Measurements from ENCODE around the gene FETUB.
A peak's percentile ranks its signal among the peaks of the same experiment; 100 is the strongest.
"Not testable (repeated sequence)": the region's sequence is repeated elsewhere in the genome, so short reads cannot be mapped to it uniquely, and the experiment has no call there.

The FETUB gene

DNA sequence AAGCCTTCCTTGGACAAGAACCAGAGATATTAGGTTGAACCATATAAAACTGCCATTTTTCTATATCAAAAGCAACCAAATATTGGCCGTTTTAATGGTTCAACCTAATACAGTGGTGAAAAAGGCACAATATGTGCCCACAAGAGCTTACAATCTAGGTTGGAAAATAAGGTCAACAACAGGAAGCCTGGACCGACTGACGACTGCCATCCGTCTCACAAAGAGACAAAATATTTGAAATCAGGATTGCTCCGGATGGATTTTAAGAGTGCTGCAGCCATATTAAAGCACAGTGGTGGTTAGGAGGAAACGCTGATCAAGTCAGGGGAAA lies 26.0 kb upstream of the FETUB start:
- DNase-seq, result no peak

DNA sequence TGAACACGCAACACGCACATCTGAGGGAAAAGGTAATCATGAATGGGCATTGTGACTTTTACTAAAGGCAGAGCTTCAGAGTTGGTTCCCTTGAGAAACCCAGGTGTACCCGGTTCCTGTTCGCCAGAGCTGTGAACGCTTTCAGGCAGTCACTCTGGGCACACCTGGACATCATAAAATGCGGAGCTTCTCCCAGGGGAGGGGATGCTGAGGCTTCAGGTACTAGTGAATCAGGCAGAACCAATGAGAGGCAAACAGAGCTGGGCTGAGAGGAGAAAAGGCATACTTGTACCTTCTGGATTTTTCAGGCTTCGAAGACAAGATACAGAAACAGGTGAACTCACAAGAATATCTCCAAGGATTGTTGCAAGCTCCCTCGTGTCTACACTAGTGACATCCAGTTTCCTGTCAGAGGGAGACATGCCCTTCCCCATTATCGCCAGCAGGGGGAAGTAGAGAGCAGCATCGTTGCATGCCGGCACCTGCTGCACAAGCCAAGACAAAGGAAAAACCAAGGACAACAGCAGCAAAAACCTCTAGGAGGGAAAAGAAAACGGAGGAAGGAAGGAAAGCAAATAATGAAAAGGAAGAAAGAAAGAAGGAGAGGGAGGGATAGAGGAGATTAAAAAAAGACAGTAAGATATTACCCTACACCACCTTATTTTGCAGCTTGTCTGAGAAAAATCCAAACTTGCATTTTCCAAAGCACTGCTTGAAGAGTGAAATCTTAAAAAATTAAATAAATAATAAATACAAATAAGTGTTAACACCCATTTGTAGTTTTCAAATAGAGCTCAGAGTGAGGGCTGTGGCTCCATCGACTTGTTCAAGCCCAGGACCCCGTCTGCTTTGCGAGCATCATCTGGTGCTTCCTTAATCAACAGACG lies 25.4 kb upstream of the FETUB start:
- peak; percentile 67 for DNase-seq

DNA sequence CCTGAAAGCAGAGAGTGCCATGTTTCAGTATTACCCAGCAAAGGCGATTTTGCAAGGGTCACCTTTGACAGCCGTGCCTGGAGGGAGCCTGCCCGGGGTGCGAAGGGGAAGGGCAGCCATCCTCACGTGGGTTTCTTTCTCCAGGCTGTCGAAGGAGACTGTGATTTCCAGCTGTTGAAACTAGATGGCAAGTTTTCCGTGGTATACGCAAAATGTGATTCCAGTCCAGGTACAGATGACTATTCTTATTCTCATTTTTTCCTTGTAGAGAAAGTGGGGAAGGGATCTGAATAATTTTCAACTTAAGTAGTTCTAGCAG lies 23.9 kb upstream of the FETUB start:
- no peak for DNase-seq

DNA sequence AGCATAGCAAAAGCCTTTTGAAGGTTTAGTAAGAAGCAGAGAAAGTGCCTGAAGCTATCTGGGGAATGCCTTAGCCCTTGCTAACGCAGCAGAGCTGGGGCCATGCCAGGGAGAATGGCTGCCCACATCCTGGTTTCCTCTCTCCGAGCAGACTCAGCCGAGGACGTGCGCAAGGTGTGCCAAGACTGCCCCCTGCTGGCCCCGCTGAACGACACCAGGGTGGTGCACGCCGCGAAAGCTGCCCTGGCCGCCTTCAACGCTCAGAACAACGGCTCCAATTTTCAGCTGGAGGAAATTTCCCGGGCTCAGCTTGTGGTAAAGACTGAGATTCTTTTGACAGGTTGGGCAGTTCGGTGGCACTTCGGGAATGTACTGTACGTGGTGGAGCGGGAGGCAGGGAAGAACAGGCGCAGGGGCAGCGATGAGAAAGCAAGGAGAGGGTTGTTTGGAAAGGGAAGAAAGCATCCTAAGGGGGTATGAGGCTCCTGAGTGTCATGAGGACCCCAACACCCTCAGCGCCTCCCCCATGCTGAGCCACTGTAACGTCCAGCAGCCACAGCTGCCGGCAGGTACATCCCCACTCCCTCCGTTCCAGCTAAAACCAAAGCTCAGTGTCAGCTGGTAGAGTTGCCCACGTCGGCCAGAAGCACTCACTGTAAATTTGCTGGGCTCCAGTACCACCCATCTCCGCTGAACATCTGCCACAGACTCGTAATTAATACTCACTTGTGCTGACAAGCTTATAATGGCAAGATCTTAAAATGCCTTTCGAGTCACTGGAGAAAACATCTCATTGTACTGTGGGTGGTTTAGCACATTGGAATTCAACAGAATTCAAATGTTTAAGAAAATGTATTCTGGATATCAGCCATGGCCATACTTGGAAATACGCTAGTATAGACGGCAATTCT lies 22.9 kb upstream of the FETUB start:
- DNase-seq, result peak; percentile 87

DNA sequence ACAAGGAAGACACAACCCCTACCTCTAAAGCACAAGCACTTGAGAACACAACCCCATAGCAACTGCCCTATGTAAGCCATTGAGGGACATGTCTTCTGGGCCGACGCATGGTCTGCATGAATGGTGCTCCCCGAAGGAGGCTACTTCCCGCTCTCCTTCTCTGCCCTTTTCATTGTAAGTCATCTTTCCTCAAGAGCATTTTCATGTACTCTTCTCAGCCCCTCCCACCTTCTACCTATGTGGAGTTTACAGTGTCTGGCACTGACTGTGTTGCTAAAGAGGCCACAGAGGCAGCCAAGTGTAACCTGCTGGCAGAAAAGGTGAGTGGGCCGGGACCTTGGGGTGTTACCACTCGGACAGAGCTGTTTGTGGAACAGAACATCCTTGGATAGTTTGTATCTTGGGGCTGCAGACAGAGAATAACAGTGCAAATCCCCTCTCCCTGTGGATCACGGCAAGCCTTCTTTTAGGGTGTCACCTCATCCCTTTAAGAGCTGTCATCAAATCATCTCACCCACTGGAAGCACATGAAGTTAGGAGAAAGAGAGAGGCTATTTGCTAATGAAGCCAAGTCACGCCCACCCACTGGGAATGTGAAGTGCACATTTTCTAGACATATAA lies 21.8 kb upstream of the FETUB start:
- DNase-seq, result no peak

DNA sequence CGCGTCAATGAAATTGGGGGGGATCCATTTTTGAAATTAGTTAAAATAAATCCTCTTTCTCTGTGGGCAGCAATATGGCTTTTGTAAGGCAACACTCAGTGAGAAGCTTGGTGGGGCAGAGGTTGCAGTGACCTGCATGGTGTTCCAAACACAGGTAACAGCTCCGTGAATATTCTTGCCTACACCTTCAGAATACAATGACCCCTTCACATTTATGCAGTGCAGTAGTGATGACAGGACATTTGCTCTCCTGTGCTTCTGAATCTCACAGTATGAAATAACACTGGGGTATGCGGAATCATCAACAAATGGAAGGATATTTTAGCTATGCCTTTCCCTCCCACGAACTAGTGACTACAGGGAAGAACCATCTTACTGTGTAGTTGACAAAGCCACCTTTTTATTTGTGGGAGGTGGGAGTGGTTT lies 20.4 kb upstream of the FETUB start:
- DNase-seq, result no peak

DNA sequence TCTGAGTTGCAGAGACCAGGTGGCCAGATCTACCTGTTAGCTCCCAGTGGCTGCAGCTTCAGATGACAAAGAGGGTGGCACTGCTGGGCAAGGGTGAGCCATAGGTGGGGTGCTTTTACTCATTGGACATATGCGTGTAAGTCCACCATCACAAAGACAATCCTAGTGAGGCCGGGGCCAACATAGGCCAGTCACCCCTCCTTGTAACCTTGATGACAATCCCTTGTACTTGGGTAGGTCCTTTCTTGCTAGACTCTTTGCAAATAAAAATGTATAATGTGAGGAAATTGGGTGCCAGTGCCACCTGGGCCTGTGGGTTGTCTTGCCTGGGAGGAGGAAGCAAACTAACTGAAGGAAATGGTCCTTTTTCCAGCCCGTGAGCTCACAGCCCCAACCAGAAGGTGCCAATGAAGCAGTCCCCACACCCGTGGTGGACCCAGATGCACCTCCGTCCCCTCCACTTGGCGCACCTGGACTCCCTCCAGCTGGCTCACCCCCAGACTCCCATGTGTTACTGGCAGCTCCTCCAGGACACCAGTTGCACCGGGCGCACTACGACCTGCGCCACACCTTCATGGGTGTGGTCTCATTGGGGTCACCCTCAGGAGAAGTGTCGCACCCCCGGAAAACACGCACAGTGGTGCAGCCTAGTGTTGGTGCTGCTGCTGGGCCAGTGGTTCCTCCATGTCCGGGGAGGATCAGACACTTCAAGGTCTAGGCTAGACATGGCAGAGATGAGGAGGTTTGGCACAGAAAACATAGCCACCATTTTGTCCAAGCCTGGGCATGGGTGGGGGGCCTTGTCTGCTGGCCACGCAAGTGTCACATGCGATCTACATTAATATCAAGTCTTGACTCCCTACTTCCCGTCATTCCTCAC lies 19.7 kb upstream of the FETUB start:
- no peak for DNase-seq

DNA sequence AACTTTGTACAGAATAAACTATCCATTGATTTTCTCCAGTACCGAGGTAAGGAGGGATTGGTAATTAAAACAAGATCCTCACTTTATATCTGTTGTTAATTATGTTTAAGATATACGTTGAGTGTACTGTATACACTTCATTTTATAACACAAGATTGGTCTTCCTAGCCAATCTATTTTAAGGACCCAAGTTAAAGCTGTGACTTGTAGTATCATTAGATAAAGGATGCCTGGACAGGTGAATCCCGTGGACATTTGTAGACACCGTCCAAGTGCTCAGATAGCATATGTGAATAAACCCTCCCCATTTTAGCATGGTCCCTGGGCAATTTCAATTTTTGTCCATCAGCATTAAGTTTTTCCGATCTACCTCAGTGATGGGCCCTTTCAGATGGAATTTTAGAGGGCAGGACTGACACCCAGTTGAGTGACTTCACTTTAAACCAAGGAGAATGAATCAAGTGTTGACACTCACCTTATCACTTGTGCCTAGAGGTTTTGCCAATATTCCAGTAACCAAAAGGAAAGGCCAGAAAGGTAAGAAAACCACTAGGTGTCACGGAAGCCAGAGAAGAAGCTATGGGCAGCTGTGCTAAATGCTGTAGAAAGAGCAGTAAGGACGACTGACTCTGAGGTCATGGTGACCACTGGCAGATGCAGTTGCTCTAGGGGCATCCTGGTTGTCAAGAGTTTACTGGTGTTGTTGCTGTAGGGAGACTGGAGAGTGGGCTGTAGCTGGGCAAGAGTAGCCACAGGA lies 18.1 kb upstream of the FETUB start:
- DNase-seq, result no peak

DNA sequence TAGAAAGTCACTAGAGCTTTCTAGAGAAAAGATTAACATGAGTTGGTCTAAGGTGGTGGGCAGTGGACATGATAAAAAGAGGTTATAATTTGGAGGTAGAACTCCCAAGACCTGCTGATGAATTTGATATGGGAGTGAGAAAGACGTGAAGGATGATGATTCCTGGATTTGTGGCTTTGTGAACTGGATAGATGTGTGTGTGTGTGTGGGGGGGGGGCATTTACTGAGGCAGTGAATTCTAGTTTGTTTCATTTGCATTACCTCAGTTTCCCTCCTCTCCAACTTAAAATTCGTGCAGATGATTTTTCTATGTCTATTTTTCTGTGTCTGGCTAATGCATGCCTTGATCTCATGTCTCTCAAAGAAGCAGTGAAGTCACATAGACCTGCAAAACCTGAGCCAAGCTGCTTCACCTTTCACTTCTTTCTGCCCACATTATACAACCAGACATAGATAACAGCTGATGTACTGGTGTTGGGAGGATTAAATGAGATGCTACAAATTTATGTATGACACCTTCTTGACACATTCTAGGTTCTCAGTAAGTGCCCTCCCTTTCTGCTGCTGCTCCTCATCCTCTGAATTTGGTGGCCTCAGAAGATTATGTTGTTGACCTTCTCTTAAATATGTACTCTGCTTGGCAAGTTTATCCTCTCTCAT lies 17.4 kb upstream of the FETUB start:
- no peak for DNase-seq

DNA sequence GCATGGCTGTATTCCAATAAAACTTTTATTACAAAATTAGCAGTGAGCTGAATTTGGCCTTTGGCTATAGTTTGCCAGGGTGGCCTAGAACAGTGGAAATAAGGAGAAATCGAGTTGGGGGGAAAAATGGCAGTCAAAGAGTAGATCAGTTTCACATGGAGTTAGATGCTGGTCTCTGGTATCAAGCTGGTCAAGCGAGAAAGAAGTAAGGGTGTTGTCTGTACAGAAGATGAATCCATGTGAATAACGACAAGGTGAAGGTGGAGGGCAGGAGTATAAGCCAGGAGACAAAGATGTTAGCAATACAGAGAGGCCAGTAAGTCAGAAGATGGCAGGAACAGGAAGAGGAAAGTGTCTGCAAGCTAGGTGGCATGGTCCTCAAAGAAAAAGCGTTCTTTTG lies 15.6 kb upstream of the FETUB start:
- DNase-seq, result no peak

DNA sequence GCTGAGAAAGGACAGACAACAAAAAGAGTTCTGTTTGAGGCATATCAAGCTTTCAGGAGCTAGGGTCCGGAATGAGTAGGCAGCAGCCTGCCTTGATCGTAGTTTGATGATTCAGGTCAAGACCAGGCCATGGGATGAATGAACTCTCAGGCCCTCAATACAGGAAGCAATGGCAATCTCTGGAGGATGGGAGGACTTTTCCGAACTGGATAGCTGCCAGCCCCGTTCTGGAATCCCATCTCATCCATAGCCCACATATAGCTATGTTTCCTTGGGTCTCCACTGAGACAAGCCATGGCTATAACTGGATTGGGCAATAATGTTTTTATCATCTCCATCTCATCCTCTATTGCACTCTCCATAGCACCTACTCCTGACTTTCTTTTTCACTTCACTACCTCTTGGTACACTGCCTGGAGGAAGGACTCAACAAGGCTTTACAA lies 14.6 kb upstream of the FETUB start:
- no peak for DNase-seq

DNA sequence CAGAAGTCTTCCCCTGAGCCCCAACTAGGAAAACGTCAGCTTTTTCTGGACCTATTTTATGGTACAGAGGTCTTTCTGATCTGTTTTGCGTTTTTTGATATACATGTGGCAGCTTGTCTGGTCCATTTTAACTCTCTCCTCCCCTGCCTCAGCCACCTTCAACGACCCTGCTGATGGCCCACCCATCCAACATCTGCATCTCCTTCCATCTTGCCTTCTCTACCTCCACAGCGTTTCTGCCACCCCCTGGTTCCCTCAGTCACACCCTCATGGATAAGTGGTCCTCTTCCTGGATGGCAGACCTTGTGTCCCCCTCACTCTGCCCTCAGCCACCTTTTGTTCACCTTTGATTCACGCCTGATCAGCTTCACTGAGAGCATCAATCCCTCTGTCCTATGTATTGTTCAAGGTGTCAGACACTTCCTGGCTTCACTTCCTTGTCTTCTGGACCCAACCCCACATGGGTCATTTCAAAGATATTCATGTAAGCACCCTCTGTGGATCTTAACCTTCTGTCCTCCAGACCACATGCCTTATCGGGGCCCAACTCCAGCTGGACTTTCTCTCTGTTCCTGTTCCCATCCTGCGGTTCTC lies 13.8 kb upstream of the FETUB start:
- DNase-seq, result no peak

DNA sequence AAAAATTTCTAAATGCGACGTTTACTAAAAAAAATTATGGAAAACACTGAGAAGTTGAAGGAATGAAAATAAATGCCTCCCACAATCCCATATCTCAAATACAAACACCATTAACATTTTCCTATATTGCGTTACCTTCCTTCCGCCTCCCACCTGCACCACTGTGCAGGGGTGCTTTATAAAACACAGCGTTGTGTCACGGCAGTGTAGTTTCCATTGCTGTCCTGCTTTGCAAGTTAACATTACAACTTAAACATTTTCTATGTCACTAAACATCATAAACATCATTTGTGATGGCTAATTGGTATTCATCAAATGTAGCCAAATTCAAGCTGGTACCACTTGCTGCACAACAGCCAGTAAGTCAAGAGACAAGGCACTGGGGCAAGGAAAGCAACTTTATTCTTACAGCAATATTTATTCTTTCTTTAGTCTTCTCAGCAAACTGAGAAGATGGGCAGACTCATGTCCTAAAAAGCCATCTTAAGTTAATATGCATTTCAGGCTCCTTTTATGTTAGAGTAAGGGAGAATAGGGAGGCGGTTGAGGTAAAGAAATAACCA lies 12.3 kb upstream of the FETUB start:
- no peak for DNase-seq

DNA sequence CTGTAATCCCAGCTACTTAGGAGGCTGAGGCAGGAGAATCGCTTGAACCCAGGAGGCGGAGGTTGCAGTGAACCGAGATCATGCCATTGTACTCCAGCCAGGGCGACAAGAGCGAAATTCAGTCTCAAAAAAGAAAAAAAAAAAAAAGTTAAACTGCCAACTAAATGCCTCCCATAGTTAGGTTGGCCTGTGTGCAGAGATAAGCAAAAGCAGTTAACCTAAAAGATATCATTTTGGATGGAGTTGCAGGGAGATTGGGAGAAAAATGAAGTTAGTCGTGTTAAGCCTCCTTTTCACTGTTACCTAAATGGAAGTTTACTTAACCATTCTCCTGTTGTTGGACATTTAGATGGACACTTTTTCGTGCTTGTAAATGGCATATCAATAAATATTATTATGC lies 11.4 kb upstream of the FETUB start:
- DNase-seq, result no peak

DNA sequence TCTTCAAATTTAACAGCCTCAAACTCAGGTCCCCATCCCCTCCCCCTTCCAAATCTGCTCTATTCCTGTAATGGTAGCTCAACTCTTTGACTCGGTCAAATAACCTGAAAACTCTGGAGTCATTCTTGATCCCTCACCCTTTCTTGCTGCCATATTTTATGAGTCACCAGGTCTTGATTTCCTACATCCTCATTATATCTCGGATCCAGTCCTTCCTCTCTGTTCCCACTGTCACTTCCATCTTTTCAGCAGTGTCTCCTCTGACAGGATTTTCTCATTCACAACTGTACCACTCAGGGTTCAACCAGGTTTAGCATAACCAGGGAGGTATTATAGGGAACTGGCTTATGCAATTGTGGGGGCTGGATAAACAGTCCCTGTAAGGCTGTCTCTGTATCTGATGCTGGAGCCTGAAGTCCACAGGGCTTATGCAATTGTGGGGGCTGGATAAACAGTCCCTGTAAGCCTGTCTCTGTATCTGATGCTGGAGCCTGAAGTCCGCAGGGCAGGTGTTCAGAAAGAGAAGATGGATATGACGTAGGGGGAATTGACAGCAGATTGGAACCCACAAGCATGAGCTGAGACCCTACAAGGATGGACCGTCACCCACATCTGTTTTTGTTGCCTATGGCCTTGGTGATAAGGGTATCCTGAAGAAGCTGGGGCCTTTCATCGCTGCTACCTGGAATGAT lies 9.1 kb upstream of the FETUB start:
- no peak for DNase-seq

DNA sequence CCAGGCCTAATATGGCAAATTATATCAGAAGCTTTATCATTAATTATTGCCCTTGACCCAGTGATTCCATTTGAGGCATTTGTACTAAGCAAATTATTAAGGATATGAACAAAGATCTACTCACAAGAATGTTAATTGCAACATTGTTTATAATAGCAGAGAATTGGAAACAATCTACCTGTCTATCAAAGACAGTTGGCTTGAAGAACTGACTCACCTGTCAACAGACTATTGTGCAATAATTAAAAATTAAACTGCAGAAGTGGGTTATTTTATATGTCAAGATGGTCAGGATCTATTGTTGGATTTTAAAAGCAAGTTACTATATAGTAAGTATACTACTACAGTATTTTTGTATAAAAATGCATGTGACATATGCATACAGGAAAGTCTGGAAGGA lies 6.7 kb upstream of the FETUB start:
- no peak for DNase-seq

DNA sequence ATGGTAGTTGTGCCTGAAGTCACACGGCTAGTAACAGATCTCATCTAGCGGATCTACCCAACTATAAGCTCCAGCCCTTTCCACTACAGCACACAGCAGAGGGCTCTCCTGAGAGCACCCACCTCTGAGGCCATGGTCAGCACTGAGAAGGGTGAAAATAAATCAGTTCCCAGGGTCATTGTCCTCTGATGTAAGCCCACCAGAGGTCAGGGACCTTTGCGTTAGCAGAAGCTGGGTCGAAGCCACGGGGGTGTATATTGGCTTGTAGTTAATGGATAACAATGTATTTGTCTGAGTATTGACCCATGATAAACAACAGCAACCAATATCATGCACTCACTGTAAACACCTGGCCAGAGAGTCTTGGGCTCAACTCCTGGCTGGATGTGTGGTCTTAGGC lies 6.0 kb upstream of the FETUB start:
- not testable (repeated sequence) for DNase-seq

DNA sequence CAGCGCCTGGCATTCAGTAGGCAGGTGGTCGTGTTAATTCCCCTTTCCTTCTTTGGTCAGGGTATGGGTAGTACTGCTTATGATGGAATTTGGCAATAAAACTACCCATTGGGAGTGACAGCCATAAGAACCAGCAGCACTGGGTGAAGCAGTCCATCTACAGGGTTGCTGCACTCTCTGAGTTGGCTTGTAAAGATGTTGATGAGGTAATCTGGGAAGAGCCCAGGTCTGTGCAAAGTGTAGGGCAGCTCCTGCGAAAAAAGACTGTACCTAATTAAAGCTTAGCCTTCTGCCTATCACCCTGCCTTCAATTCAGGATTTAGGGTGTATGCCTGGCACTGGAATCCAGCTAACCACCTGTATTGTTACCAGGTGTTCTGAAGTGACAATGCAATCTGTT lies 4.7 kb upstream of the FETUB start:
- DNase-seq, result no peak

DNA sequence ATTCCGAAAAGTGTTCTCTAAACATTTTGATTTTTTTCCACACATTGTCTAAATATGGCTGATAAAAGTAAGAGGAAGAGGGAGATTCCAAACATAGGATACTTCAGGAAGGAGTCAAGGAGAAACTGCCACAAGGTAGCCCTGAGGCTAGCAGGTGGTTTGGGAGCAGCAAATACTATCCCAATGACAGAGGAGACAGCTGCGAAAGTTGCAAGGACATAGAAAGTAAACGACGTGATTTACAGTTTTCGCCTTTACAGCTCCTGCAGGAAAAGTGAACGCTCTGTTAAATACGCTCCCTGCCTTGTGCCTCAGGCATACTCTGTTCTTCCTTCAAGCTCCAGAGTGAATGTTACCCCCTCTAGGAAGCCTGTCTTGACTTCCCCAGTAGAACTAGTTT lies 3.7 kb upstream of the FETUB start:
- no peak for DNase-seq

DNA sequence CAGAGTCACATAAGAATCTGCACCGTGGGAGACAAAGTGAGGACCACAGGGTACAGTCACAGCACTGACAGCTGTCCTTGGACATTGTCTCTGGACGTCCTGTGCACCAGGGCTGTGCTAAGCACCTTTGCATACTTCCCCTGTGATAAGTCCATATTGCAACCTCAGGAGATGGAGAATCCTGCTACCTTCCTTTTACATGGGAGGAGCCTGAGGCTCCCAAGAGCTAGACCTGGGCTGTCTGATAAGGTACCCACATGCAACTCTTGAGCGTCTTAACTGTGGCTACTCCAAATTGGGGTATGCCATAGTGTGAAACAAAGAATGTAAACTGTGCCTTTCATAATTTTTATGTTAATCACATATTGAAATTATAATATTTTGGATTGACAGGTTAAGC lies 2.5 kb upstream of the FETUB start:
- DNase-seq, result no peak

Measured in 8988T (cell line).